ENCODE data around the gene ZCCHC7.

The ZCCHC7 gene

DNA sequence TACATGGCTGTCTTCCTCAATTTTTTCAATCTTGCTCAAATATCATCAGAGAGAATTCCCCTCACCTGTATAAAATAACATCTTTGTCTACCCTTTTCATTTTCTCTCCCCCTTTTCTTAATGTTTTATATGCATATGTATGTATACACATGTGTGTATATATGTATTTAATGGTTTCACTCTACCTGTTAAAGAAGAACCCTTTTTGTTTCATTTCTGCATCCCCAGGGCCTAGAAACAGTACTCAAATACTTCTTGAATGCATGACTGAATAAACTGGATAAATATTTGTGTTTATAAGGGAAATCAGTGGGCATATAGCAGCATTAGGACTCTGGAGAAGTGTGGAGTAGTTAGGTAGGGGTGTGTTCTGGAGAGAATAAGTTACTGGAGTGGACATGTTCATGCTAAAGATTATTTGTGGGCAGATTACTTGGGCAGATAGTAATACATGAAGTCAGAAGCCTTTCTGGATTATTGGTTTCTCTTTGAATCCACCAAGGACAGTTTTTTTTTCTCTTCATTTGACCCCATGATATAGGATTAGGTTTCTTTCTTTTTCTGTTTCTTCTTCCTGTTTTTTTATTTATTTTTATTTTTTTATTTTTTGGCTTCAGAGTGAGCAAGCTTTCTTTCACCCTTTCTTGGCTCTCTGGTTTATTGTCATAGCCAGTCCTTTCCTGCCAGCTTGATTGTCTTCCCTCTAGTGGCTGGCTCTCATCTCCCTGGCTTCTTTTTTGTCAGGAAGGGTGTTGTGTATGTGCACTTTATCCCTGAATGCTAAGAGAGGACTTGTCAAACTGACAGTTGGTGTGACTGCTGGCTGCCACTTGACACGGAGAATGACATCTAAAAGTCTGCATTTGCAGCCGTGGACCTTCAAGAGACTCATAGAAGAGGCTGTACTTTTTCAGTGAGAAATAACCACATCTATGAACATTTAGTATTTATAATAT lies 89.3 kb downstream of the ZCCHC7 start:
- DNase-seq (ENCODE audit: low spot score): peak; percentile 17

DNA sequence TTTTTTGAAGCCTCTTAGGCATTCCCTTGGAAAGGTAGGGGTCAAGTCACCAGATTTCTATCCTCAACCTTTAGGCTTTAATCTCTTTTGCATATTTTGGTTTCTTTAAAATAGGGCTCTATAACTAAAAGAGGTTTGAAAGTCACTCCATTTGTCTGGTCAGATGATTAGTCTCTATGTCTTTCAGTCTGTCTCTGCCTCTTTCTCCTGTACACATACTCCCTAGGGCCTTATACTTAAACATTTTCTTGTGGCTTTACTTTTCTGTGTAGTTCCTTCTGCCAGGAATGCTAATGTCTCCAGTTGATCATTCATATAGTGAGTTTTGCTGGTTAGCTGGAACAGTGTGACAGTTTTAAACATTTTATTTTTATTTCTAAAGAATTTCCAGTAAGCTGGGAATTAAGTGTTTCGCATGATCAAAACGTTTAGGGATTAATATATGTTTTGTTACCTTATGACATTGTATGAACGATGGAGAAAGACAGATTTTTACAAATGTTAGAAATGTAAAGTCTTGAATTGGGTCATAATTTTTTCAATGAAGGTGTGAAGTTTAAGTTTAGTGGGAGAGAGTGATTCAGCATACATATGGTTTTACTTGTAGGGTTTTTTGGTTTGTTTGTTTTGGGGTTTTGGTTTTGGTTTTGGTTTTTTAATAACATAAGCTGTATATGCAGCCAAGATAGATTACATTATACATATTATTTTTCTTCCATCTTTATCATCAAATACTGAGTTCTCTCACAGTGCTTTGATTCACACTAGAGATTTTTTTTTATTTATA lies 90.6 kb downstream of the ZCCHC7 start:
- DNase-seq (ENCODE audit: low spot score): no peak

DNA sequence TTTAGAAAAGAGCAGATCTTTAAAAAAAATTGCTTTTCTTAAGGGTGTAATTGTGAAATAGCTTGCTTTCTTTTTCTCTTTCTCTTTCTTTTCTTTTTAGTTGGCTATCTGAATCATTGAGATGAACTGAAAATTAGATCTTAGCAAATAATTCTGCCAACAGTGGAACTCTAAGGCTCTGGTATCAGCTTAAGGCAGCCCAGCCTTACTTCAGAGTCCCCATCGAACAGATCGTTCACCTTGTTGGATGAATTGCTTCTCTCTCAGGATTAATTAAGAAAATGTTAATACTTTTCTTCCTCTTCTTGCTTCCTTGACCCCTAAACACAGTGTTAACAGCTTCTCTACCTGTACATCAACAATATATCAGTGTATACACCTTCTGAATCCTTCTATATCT lies 92.1 kb downstream of the ZCCHC7 start:
- DNase-seq (ENCODE audit: low spot score): no peak

DNA sequence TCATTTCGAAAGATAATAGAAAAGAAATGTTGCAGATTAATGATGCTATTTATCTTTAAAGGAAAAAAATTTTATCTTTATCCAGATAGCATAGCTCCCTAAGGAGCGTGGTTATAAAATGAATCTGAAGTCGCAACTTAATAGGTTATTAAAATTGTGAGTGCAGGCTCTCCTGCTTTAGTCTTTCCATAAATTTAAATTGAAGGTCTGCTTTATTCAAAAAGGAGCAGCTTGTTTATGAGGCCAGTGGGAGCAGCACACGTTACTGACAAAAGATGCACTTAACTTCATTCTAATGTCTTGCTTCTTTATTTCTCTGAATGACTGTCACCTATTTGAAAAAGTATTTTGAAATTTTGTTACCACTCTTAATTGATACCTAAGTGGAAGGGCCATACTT lies 95.0 kb downstream of the ZCCHC7 start:
- no peak for DNase-seq (ENCODE audit: low spot score)

DNA sequence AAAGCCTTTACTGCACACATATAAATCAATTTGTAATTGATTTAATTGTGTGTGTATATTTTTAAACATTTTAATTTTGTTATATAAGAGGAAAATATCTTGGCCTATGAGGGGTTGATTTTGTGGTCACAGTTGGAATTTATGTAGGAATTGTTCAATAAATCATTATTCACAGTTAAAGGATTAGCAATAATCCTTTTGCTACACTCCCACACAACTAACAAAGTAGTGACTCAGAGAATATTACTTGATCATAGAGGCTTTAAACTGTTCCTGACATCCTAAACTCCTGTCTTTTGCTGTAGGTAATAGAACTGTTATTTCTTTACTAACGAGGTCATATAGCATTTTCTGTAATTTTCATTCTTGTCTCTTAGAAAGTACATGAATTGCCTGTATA lies 95.5 kb downstream of the ZCCHC7 start:
- DNase-seq (ENCODE audit: low spot score): no peak

DNA sequence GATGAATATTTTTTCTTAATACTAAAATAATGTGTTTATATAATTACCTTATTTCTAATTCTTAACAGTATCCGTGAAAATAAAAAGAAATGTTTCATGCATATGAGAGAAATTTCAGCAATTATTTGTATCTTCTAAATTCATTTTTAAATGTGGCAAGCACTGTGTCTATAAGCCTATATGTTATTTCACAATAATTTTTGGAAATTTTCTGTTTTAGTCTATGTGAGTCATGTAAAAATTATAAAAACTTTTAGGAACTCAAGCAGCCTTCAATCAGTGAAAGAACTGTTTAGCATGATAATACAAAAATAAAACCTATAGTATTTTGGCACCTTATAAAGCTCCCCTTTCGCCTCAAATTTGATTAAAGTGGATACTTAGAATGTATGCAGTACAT lies 96.8 kb downstream of the ZCCHC7 start:
- no peak for DNase-seq (ENCODE audit: low spot score)

DNA sequence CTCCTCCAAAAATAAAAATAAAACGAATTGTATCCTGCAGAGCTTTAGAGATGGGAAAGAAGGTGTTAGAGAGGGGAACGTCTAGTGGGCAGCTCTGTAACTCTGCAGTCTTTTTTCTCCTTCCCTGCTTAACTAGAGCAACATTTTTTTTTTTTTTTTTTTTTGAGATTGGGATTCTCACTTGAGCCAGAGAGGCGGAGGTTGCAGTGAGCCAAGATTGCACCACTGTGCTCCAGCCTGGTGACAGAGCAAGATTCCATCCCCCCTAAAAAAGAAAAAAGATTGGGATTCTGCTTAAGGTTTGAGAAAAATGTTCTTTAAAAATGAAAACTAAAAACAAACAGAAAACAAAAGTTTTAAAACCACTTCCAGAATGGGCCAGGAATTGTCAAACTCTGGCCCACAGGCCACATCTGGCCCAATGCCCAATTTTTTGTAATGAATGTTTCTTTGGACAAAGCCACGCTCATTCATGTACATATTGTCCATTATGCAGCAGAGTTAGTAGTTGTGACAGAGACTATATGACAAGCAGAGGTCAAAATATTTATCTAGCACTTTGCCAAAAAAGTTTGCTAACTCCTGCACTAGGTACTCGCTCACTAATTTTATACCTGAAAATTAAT lies 98.5 kb downstream of the ZCCHC7 start:
- DNase-seq (ENCODE audit: low spot score): no peak

DNA sequence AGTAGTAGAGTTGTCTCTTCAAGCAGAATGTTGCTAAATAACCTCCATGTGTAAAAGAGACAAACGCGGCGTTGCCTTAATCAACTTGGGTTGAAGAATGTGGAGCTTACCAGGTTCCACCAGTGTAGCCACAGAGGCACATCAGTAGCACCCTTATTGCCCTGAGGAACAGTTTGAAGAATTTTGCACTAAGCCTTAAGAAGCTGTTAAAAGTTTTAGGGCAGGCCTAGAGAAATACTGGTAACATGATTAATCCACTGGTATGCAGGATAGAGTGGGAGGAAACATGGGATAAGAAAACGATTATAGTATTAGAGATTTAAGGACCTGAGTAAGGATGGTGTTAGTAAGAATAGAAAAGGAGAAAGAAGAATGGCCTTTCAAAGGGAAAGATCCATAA lies 100.6 kb downstream of the ZCCHC7 start:
- no peak for DNase-seq (ENCODE audit: low spot score)

DNA sequence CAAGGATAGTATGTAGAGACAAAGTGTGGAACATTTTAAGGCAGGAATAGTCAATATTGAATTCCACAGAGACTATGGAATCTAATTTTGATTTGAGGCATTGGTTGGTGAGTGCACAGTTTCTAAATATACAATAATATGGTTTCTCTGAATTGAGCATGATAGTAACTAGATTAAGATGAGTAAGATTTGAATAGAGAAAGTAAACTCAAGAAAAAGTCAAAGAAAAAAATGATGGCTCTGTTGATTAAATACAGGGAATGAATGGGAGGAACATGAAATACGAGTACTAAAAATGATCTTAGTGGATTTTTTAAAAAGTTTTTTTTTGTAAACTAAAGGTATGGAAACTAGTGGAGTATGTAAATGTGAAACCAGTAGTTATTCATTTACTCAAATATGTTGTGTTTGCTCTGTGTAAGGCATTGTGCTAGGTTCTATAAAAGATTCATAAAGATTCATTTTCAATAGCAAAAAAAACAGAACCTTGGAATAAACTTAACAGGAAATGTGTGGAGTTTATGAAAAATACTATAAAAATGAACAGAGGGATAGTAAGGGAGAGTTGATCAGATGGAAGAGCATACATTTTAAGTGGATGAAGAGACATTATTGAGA lies 101.2 kb downstream of the ZCCHC7 start:
- no peak for DNase-seq (ENCODE audit: low spot score)

DNA sequence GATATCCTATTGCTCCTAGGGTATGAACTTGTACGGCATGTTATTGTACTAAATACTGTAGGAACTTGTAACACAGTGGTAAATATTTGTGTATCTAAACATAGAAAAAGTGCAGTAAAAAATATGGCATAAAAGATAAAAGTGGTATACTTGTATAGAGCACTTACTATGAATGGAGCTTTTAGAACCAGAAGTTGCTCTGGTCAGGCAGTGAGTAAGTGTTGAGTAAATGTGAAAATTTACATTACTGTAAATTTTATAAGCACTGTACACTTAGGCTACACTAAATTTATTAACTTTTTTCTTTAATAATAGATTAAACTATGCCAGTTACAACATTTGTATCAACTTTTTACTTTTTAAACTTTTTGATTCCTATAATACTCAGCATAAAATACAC lies 109.1 kb downstream of the ZCCHC7 start:
- no peak for DNase-seq (ENCODE audit: low spot score)

DNA sequence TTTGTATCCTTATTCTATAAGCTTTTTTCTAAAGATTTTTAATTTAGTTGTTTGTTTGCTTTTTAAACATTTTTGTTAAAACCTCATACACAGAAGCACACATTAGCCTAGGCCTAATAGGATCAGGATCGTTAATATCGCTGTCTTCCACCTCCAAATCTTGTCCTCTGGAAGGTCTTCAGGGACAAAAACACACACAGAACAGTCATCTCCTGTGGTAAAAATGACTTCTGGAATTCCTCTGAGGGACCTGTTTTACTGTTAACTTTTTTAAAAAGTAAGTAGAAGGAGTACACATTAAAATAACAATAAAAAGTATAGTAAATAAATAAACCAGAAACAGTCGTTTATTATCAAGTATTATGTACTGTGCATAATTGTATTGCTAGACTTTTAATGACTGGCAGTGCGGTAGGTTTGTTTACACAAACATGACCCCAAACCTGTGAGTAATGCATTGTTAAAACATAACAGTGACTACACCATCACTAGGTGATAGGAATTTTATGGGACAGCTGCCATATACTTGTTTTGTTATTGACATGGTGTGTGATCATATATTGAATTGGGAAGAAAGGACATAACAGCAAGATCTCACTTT lies 109.6 kb downstream of the ZCCHC7 start:
- no peak for DNase-seq (ENCODE audit: low spot score)

DNA sequence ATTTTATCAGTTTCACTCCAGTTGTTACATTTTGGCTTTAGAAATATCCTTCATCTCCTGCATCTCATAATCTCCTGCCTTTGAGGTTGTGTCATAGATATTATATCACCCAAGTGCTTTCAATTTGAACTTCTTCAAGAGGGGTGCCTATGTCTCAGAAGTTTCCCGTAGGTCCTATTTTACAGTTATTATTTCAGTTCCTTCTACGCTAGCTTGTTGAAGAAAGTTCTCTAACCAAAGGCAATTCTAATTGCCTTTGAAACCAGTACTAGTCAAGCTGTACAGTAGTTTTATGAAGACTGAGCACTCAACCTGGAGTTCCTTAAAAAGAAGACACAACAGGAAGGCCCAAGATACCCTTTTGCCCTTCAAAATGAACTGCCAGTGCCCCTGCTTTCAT lies 116.4 kb downstream of the ZCCHC7 start:
- DNase-seq (ENCODE audit: low spot score): no peak

DNA sequence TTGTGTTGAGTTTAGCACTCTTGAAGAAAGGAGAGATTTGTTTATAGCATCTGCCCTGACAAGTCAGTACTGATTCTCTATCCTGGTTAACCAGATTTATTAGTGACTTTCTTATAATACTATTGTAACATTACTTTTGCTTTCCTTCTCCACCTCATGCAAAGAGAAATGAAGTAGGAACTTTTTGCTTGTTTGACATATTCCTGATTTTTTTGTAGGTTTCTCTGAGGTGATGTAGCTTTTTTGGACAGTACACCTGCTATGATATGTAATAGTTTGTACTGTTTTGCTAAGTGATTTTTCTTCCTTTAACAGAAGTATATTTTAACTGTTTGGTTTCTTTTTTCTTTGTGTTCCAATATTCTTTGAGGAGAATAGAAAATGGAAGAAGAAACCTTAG lies 117.7 kb downstream of the ZCCHC7 start:
- no peak for DNase-seq (ENCODE audit: low spot score)

DNA sequence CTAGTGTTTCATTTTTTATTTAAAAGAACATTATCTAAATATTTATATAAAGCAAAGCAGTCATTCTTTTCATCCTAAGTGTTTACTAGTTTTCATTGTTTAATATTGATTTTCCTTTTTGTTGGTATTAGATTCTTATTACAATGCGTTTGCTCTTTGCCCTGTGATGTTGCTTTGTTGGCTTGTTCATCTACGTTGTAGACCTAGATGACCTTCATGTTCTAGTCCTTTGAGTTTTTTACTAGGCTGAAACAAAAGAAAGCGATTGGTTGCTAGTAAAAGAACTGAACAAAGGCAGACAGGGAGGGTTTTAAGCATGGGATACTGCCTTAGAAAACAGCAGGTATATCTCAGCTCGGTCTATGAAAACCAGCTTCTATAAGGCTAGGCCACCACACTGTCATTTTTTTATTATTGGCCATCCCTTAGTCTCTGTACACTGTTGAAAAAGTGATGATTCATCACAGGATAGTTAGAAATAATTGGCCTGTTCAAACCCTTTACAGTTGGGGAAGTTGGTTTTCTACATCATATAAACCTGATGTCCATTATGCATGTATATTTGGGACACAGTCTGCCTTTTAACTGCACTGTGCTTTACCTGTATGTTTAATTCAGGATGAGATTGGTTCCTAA lies 119.0 kb downstream of the ZCCHC7 start:
- DNase-seq (ENCODE audit: low spot score): no peak

DNA sequence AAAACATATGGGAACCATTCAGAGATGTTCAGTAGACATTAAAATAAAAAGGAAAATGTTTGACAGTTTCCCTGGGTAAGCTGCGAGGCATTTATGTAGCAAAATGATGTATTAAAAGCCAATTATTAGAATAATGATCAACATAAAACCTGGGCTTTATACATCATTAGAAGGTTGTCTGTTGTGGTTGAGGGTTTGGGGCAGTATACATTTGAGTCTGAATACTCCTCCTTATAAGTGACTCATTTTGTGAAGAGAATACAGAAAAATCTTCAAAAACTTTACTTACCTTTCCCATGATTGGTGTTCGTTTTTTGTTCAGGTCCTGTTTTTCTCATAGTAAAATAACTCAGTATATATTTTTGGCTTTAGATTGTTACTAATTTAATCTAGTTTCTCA lies 119.5 kb downstream of the ZCCHC7 start:
- DNase-seq (ENCODE audit: low spot score): no peak

DNA sequence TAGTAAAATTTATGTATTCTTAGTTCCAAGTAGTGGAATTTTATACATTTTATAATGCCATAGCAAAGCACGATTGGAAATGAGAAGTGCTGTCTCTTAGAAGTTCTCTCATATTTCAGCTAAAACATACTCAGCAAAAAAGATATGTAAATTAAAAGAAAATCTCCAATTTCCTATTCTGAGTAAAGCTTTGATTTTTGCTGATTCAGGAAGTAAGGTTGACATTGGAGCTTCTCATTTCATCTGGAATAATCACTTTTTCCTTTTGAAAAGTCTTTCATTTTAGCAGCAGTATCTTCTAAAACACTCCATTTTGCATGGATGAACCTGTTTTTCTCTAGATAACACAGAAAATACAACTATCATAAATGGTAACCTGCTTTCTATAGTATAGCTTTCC lies 121.0 kb downstream of the ZCCHC7 start:
- no peak for DNase-seq (ENCODE audit: low spot score)

DNA sequence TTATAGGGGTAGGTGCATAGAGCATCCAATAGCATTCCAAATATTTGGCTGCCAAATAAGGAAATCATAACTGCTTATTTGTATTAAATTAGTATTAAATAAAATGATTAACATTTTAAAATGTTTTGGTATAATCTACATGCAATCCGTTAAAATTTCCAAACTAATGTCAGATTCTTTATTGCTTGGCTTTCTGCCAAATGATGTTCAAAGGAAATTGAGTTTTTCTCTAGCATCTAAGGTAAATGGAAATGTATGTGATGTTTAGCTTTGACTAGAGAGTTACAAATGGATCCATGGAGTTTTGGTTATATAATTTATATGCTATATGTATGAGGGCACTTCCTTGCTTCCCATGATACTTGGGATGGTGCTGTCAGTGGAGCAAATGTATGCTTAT lies 121.7 kb downstream of the ZCCHC7 start:
- no peak for DNase-seq (ENCODE audit: low spot score)

DNA sequence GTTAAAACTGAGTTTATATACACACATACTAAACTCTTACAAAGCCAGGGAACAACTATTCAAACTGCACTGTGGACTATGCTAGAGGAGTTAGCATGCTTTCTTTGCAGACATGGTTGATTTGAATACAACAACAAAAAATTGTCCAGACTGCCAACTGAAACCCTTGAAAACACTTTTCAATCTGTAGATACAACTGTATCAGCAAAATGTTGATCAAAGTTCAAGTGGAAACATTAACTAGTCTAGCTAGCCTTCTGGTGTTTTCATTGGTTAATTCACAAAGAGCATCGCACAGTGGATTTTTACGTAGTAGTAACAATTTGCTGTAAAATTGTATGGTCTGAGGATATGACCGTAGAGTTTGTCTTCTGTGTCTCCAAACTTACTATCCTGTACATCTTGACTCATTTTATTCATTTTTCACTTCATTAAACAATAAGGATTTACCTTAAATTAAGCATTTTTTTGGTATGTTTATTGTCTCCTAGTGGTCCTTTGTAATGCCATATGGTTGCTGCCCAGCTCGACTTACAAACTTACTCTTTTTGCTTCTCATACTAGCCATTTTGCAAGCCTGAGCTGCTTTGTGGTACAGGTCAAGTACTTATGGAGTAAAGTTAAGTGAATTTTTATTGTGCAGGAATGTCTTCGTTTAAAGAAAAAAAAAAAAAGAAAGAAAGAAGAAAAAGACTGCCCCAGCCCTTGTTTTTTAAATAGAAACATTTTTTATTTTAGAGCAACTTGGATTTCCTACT lies 123.4 kb downstream of the ZCCHC7 start:
- DNase-seq (ENCODE audit: low spot score): no peak

DNA sequence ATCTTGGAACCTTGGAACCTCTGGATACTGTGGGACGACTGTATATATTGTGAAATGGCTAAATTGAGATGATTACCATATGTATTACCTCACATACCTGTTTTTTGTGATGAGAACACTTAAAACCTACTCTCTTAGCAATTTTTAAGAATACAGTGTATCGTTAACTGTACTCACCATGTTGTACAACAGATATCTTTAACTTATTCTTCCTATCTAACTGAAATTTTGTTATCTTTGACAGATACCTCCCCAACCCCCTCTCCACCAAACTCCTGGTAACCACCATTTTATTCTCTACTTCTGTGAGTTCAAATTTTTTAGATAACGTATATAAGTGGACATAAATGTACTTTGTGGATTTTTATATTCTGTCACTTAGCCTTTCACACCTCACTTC lies 126.5 kb downstream of the ZCCHC7 start:
- no peak for DNase-seq (ENCODE audit: low spot score)

DNA sequence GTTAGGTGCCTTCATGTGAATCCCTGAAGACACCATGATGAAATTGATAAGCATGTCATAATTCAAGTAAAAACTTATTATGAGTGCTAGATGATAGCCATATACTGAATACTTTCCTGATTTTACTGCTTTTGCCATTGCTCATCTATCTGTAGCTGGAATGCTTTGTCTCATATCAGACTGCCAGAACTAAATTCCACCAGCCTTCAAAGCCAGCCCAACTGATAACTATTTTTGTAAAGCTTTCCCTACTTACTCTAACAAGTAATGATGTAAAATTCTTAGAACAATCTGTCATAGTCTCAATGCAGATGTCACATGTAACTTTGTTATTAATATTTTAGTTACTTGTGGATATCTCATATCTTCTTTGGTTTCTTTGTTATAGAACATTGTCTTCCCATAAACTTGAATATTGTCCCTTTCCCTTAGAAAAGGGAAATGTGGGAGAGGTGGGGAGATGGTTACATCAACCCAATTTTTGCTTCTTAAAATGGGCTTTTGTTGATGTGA lies 128.3 kb downstream of the ZCCHC7 start:
- DNase-seq (ENCODE audit: low spot score): no peak

DNA sequence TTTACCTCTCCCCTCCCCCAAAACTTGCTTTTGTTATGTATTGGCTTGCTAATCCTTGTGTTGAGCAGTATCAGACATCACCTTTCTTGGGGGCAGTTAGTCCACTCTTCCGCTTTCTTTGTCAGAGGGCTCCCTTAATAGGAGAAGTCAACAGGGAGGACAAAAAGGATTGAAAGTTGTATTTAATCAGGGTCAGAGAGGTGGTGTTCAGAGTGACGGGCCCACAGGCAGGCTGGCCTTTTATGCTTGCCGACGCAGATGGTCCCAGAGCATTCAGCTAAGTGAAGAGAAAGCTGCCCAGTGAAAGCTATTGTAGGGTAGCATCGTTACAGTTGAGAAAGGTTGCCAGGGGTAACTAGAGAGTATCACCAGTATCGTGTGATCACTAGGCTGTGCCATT lies 131.1 kb downstream of the ZCCHC7 start:
- DNase-seq (ENCODE audit: low spot score): peak; percentile 60
